HT1080 (cell line): Measurements from ENCODE around the gene L3MBTL2. TPM values are rescaled to one million over a fixed set of nuclear protein-coding genes. Genes with fewer than 3 reads are reported as not detected.

Source experiments
- DNase-seq: peaks from one replicate; pipeline ENCODE4 v3.0.0-alpha.2; 2015; ENCODE audit warnings: low read depth
- total RNA-seq: library from RNA; depleted of rRNA; stranded (reverse); fragments of >200 nt; shearing (Covaris generic); gene quantifications from 2 replicates; pipeline ENCODE4 v1.2.3, GENCODE V29; 2014

The L3MBTL2 gene
- total RNA-seq, 1 experiment from 2014 or later = 25.6 TPM

GRCh38 chr22:41206719-41207118, 1.6 kb downstream of the L3MBTL2 start:
- no peak for DNase-seq

GRCh38 chr22:41215409-41215808, 10.3 kb downstream of the L3MBTL2 start:
- DNase-seq = no peak

- DNase-seq = no peak
These were observed 10.8 kb downstream of the L3MBTL2 start for GRCh38 chr22:41215926-41216325.

DNA sequence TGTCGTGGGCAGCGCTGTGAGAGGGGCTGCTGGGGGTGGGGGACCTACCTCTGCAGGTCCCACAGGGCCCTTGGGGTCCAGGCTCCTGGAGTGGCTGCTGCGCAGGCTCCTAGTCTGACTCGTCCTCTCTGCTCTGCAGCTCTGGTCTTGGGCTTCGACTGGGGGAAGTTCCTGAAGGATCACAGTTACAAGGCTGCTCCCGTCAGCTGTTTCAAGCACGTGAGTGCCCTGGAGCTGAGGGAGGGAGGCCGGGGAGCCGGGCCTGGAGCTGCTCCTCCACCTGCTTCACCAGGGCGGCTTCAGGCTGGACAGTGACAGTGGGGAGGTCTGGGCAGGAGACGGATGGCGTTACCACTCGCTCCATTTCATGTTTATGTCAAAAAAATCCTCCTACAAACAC, 11.9 kb downstream of the L3MBTL2 start:
- DNase-seq = no peak

GRCh38 chr22:41217553-41218157, 12.5 kb downstream of the L3MBTL2 start:
- peak; percentile 11 for DNase-seq

GRCh38 chr22:41222846-41223507, 17.9 kb downstream of the L3MBTL2 start:
- no peak for DNase-seq

DNA sequence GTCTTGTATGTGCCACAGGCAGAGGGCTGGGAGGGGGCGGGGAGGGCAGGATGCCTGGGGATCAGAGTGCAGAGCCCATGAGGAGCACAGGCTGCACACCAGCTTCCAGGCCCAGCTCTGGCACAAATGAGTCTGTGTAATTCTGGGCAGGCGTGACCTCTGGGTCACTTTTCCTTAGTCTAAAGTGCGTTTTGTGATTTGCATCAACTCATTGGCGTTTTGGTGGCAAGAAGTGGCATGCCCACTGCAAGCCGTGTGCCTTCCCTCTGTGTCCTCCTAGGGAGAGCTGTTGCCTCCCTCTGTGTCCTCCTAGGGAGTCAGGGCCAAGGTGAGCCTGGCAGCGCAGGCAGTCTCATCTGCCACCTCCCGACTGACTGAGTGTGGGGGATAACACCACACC, 18.4 kb downstream of the L3MBTL2 start:
- no peak for DNase-seq

- DNase-seq = no peak
These were observed 21.9 kb downstream of the L3MBTL2 start for GRCh38 chr22:41226723-41227655.

DNA sequence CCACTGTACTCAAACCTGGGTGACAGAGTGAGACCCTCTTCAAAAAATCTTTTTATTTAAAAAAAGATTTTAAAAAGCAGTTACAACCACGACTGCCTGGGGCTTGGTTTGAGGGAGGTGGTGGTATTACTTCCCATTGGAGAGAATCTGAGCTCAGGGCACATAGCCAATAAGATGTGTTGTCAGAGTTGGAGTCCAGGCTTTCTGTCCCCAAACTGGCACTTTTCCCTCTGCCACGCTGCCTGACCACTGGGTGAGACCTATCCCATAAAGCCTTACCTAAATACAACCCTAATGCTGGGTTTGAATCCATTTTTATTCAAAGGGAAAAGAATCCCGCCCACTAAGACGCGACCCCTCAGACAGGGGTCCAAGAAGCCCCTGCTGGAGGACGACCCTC, 24.1 kb downstream of the L3MBTL2 start:
- no peak for DNase-seq

DNA sequence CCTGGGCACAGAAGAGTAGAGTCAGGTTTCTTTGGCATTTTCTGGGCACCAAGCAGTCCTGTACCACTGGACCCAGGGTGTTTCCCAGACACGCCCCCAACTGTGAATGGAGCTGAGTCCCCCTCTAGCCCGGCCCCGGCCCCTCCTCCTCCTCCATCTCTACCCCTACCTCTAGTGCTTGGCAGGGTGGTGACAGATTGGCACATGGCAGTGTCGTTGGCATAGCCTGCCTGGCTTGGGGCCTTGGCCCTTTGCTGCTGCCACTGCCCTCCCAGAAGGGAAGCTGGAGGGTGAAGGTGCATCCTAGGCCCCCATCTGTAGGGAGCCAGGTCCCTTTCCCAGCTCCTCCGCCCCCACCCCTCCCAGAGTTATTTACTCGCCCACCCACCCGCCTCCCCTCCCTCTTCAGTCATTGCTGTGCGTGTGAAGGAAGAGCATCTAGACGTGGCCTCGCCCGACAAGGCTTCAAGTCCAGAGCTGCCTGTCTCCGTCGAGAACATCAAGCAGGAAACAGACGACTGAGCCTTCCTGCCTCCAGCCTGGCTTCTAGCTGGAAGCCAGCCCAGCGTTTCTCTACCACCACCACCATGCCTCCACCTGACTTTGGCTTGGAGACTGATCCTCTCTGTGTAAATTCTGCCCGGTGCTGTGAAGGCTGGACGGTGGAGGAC, 24.8 kb downstream of the L3MBTL2 start:
- DNase-seq = no peak

GRCh38 chr22:41230401-41230785, 25.3 kb downstream of the L3MBTL2 start:
- DNase-seq = no peak

DNA sequence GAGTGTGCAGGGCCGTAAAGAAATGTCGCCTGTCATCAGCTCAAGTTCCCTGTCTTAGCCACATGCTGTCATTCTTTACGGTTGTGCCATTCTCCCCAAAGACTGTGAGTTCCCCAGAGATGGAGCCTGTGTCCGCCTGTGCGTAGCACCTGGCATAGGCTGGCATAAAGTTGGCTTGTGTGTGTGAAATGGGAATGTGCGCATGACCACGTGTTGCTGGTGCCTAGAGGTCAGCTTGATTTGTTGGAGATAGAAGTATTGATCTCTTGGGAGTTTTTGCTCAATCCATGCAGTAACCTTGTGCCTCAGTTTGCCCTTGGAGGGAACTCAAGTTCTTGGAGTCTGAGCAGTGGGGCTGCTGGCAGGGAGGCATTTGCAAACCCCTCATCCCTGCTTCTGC, 26.3 kb downstream of the L3MBTL2 start:
- no peak for DNase-seq

DNA sequence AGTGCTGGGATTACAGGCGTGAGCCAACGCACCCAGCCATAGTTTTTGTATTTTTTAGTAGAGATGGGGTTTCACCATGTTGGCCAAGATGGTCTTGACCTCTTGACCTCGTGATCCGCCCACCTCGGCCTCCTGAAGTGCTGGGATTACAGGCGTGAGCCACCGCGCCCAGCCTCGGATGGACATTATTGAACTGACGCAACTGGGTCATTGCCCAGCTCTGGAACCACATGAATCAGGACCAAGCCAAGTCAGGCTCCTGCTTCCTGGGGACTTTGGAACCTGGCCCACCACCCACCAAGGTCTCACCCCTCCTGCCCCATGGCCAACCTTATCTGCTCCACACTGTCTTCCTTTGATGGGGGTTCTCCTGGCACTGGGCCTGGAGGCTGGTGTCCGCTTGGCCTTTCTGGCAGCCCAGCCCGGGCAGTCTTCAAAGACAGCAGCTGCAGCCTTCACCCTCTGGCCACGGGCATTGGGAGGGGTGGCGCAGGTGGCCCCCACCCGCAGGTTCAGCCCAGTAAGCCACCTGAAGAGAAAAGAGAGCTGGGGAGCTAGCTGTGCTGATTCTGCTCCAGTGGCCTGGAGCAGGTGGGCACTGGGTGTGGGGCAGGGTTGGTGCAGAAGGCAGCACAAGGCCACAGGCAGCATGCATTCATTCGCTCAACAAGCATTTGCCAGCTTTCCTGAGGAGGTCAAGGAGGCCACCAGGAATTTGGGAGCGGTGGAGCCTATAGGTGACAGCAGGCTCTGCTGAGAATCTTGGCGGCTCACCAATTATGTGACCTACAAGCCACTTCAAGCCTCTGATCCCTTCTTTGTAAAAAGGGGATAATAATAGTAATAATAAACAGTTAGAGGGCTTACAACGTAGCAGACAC, 29.9 kb downstream of the L3MBTL2 start:
- DNase-seq = no peak

GRCh38 chr22:41237036-41237706, 32.1 kb downstream of the L3MBTL2 start:
- DNase-seq = no peak

DNA sequence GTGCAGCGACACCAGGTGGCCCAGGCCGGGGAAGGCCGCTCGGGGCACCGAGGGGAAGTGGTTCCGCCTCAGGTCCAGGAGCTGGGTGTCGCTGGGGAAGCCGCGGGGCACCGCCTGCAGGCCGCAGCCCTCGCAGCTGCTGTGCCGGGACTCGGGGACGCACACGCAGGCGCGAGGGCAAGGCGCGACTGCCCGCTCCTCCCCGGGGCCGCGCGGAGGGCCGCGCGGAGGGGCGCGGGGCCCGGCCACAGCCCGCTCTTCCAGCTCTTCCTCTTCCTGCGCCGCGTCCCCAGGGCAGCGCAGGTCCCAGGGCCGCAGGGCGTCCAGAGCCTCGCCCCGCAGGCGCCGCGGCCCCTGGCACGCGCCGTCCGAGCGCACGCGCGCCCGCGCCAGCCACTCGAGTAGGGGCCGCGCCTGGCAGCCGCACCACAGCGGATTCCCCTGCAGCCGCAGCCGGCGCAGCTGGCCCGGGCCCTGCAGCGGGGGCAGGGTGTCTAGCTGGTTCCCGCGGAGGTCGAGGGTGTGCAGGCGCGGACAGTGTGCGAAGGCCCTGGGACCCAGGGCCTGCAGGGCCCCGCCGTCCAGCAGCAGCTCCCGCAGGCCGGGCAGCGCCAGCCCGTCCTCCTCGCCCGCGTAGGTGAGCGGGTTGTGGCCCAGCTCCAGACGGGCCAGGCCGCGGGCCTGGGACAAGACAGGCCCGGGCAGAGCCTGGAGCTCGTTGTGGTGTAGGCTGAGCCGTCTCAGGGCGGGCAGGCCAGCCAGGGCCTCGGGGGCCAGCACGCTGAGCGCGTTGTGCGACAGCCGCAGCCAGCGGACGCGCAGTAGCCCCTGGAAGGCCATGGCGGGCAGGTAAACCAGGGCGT, 32.8 kb downstream of the L3MBTL2 start:
- DNase-seq = no peak

- DNase-seq = no peak
These were observed 33.7 kb downstream of the L3MBTL2 start for GRCh38 chr22:41238570-41239442.

DNA sequence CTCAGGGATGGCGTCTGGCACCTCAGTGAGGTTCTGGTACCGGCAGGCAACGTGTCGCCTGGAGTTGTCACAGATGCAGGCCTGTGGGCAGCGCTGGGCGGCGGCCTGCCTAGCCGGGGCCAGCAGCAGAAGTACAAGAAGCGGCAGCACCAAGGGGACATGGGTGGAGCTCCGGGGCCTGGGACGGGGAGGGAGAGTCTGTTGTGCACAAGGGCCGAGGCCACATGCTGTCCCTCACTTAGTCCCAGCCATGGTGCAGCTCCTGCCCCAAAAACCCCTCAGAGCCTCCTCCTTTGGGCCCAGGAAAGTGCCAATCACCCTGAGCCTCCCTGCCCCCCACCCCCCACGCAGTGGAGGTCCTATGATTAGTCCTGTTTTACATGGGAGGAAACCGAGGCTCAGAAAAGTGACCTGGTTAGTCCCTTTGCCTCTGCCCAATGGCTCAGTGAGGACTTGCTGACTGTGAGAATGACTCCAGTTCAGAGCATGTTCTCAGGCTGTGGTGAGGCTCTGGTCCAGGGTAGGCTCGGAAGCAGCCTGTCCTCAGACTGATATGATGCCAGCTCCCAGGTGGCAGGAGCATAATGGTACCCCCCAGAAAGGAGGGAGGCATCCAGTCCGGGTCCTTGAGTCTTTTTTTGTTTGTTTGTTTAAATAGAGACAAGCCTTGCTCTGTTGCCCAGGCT, 34.5 kb downstream of the L3MBTL2 start:
- no peak for DNase-seq
